WERI-Rb-1 (cell line): ENCODE data around the gene MYCN.
A peak's percentile ranks its signal among the peaks of the same experiment; 100 is the strongest.

Experiments used
- DNase-seq: peaks from one replicate; pipeline ENCODE4 v3.0.0-alpha.2; 2020
- H3K27ac ChIP-seq: fragments of 250-450 bp; sonication (Bioruptor Pico); 2 replicates; pipeline ENCODE4 v1.5.1; 2020; ENCODE audit warnings: mild to moderate bottlenecking, moderate library complexity
- H3K27me3 ChIP-seq: fragments of 250-450 bp; sonication (Bioruptor Pico); 2 replicates; pipeline ENCODE4 v1.5.1; 2021; ENCODE audit warnings: mild to moderate bottlenecking, low read depth, moderate library complexity; ENCODE audit not compliant: insufficient read depth, severe bottlenecking
- H3K36me3 ChIP-seq: fragments of 250-450 bp; sonication (Bioruptor Pico); 2 replicates; pipeline ENCODE4 v1.5.1; 2020; ENCODE audit warnings: mild to moderate bottlenecking, moderate library complexity
- H3K4me3 ChIP-seq: 2 replicates; pipeline ENCODE4 v1.5.1; 2011; ENCODE audit warnings: low read depth, mild to moderate bottlenecking, control low read depth, low read length
- H3K9me3 ChIP-seq: fragments of 250-450 bp; sonication (Bioruptor Pico); 2 replicates; pipeline ENCODE4 v1.5.1; 2021; ENCODE audit warnings: mild to moderate bottlenecking, moderate library complexity; ENCODE audit not compliant: severe bottlenecking
- CTCF ChIP-seq: IDR thresholded peaks from 2 replicates; pipeline ENCODE4 v1.5.1; 2011; ENCODE audit warnings: low read depth, mild to moderate bottlenecking, control low read depth, inconsistent platforms, low read length

Gene MYCN

GRCh38 chr2:15953147-15953630, 12.8 kb downstream of the MYCN start:
- no peak for TF ChIP-seq CTCF
- Histone ChIP-seq H3K27me3 (no peaks in the 10 kb centered on the region), H3K9me3 (no peaks in the 10 kb centered on the region), H3K27ac (no peak overlapping the region; the same call in 1 of the 2 replicates), H3K36me3 (peaks cover 5% of the 10 kb centered on the region), H3K4me3 (no peak overlapping the region)
- peak; percentile 1 for DNase-seq

GRCh38 chr2:15953891-15954680, 13.7 kb downstream of the MYCN start:
- Histone ChIP-seq H3K27me3 (no peaks in the 10 kb centered on the region), H3K4me3 (no peak overlapping the region), H3K27ac (no peak overlapping the region), H3K36me3 (no peaks in the 10 kb centered on the region), H3K9me3 (no peaks in the 10 kb centered on the region)
- DNase-seq, result peak; percentile 21
- no peak for TF ChIP-seq CTCF

- no peak overlapping the region for H3K4me3 ChIP-seq
- no peak for DNase-seq
- TF ChIP-seq CTCF, result no peak
- H3K9me3 ChIP-seq, result no peaks in the 10 kb centered on the region
- no peaks in the 10 kb centered on the region for H3K27me3 ChIP-seq
- H3K36me3 ChIP-seq, result no peaks in the 10 kb centered on the region
- H3K27ac ChIP-seq, result no peak overlapping the region
Measured at GRCh38 chr2:15954761-15955160, 14.4 kb downstream of the MYCN start.

- Histone ChIP-seq H3K27ac (no peak overlapping the region), H3K36me3 (no peaks in the 10 kb centered on the region), H3K27me3 (no peaks in the 10 kb centered on the region), H3K4me3 (no peak overlapping the region), H3K9me3 (no peaks in the 10 kb centered on the region)
- no peak for TF ChIP-seq CTCF
- no peak for DNase-seq
Measured at GRCh38 chr2:15955232-15955988, 15.1 kb downstream of the MYCN start.

GRCh38 chr2:15956230-15956629, 15.9 kb downstream of the MYCN start:
- peak; percentile 4 for DNase-seq
- Histone ChIP-seq H3K27ac (no peak overlapping the region), H3K36me3 (no peaks in the 10 kb centered on the region), H3K27me3 (no peaks in the 10 kb centered on the region), H3K4me3 (no peak overlapping the region), H3K9me3 (no peaks in the 10 kb centered on the region)
- no peak for TF ChIP-seq CTCF
